GM18861 (cell line): Measurements from ENCODE around the gene RHOB.
"Not testable (repeated sequence)": the region's sequence is repeated elsewhere in the genome, so short reads cannot be mapped to it uniquely, and the experiment has no call there.

Experiments used
- ATAC-seq: cut with Tn5 transposase; IDR thresholded peaks from one replicate; pipeline ENCODE4 v1.9.1; 2021; ENCODE audit not compliant: unreplicated experiment

Gene RHOB

DNA sequence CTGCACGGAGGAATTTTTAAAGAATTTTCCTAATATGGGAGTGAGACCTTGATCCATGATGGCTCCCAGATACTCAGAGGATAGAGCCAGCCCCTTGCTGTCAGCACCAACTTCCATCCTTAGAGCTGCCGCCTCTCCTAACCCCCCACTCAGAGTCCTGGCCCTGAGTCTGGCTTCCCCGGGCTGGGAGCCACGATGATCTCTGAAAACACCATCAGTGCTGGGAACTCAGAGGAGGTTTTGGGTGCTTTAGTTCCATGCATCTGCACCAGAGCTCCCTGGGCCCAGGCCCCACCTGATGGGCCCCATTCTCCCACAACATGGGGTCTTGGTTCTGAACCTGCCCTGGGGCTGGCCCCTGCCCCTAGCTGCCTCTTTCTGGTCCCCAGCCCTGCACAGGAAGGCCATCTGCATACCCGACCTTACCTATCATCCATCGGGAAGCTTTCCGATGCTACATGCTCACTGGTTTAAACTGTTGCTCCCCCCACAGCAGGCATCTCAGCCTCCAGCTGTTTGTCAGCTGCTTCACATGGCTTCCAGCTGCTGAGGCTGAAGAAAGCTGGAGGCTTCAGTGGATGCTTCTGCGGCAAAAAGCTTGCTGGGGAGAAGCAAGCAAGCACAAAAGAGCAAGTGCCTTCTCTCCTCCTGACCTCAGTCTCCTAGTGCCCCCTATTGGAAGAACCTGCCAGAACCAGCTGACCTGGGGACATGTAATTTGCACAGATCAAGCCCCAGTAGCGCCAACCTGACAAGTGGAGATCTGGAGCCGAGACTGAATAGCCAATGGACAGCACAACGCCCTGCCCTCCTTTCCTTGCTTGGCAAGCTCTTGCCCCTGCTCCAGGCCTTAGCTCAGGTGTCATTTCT is 24.2 kb upstream of the RHOB start:
- no peak for ATAC-seq

DNA sequence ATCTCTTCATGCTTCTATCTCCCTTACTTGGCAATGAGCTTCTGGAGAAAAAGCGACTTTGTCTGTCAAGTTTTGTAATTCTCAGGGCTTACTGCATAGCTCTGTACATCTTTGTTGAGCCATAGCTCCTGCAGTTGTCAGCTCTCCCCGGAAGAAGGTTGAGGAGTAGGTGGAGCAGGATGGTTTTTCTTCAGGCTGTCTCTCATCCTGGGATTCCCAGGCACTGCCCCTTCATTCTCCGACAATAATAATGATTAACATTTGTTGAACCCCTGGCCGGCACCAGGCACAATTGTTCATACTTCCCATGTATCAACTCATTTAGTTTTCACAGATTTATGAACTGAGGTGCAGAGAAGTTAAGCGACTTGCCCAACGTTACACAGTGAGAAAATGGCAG is 23.5 kb upstream of the RHOB start:
- no peak for ATAC-seq

GRCh38 chr2:20423847-20424246 is 23.0 kb upstream of the RHOB start:
- ATAC-seq, result no peak

GRCh38 chr2:20424300-20425290 is 22.3 kb upstream of the RHOB start:
- ATAC-seq, result peak; percentile 60

GRCh38 chr2:20425371-20425881 is 21.4 kb upstream of the RHOB start:
- ATAC-seq, result peak; percentile 34

- no peak for ATAC-seq
Measured at GRCh38 chr2:20425884-20426283, 21.0 kb upstream of the RHOB start.

GRCh38 chr2:20427931-20428526 is 18.8 kb upstream of the RHOB start:
- no peak for ATAC-seq

DNA sequence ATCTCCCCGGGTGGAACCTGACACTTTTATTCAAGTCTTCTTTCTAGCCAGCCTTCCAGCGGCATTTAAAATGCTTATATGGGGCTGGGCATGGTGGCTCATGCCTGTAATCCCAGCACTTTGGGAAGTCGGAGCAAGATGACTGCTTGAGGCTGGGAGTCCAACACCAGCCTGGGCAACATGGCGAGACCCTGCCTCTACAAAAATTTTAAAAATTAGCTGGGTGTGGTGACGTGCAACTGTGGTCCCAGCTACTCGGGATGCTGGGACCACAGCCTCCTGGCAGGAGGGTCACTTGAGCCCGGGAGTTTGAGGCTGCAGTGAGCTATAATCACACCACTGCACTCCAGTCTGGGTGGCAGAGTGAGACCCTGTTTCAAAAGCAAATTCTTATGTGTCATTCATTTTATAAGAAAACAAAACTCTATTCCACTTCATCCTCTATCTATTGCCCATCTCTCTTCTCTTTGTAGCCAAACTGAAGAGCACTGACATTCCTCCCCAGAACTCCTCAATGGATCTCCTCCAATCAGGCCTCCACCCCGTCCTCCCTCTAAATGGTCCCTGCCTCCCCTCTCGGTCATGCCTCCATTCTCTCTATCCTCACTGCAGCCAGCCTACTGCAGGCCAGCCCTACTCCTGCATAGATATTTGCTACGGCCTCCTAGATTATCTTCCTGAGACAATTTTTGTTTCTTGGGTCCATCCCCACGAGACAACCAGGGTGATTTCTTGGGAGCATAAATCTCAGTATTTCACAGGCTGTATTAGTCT is 18.0 kb upstream of the RHOB start:
- ATAC-seq, result no peak

GRCh38 chr2:20429528-20429927 is 17.3 kb upstream of the RHOB start:
- ATAC-seq, result peak; percentile 60

GRCh38 chr2:20430035-20430434 is 16.8 kb upstream of the RHOB start:
- ATAC-seq, result no peak

- no peak for ATAC-seq
Measured at GRCh38 chr2:20430461-20431300, 16.2 kb upstream of the RHOB start.

DNA sequence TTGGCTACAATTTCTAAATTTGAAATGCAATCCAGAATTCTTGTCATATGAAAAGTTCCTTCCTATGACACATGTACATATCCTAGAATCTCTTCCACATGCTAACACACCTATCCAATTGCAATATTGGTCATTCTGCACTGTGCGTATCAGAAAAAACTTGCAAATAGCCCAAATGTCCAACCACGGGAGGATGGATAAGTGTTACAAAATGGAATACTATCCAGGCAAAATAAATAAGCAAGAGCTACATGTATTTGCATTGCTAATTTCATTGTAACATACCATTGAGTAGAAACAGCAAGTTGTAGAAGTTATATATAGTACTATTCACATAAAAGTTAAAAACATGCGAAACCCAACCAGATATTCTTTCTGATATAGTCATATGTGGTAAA is 15.6 kb upstream of the RHOB start:
- no peak for ATAC-seq

- ATAC-seq, result no peak
Measured at GRCh38 chr2:20431772-20432171, 15.1 kb upstream of the RHOB start.

DNA sequence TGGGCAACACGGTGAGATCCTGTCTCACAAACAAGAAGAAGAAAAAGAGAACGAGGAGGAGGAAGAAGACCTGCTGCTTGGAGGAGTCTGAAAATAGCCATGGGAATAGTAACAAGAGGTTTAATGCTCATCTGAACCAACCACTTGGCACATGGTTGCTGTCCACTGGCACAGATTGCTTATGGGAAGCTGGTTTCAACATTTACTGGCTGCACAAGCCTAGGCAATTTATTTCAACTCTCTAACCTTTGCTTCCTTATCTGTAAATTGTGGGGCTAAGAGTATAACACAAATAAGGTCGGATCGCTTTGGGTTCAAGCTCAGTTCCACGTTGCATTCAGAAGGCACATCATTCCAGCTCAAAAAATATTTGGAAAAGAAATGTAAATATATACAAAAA is 14.2 kb upstream of the RHOB start:
- ATAC-seq, result no peak

- ATAC-seq, result no peak
Measured at GRCh38 chr2:20433249-20433648, 13.6 kb upstream of the RHOB start.

GRCh38 chr2:20433946-20434553 is 12.8 kb upstream of the RHOB start:
- no peak for ATAC-seq

DNA sequence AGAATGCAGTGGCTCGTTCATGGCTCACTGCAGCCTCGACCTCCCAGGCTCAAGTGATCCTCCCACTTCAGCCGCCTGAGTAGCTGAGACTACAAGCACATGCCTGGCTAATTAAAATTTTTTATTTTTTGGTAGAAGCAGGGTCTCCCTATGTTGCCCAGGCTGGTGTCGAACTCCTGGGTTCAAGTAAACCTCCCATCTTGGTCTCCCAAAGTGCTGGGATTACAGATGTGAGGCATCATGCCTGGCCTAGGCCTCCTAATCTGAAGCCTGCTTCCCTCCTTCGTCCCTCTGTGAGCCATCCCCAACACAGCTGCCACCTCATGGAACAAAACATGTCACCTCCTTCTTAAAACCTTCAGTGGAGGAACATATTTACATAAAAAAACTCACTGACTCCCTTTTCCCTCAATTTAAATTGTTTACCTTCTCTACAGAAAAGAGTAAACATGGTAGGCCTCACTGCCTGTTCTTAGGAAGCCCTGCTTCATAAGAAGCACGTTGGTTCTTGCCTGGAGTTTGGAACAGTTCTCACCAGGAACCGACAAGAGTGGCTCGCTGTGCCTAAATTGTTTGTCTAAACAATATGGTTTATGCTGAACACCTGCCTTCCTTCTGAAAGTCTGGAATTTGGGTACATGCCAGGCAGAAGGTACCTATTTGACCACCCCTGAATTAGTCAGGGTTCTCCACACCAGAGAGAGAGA is 12.1 kb upstream of the RHOB start:
- ATAC-seq, result no peak

GRCh38 chr2:20435456-20435855 is 11.4 kb upstream of the RHOB start:
- ATAC-seq, result not testable (repeated sequence)
